Astrocyte (in vitro differentiated cells and primary cell): Measurements from ENCODE around the gene NUP98.

Source experiments
- EZH2 ChIP-seq: IDR thresholded peaks from 2 replicates; pipeline ENCODE4 v1.6.1; 2012; ENCODE audit warnings: mild to moderate bottlenecking, low read length, inconsistent platforms; ENCODE audit not compliant: insufficient read depth
- TF ChIP-seq, protein P1 (sequence below): IDR thresholded peaks from 2 replicates; pipeline ENCODE4 v1.5.1; 2011; ENCODE audit warnings: low read depth, mild to moderate bottlenecking, inconsistent platforms, low read length, moderate library complexity; ENCODE audit not compliant: insufficient read depth

DNA sequence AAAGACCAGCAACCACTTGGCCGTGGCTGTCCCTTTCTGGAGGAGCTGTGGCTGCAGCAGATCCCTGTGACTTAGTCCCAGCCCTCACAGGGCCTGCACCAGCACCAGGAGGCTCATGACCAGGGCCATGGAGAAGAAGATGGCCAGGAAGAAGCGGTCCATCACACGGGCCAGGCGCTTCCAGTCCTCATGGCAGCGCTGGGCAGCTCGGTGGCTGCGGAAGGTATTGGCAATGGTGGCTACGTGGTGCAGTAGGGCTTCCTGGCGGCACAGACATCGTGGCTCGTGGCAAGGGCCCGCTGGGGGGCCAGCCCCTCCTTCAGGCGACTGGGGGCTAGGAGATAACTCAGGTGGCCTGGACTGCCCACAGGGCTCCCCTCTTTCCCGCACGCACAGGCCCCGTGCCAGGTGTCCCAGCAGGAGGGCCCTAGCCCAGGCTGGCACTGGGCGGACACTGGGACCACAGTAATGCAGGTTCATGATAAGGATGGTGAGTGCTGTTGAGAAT is 131.3 kb downstream of the NUP98 start:
- TF ChIP-seq, protein P1, sequence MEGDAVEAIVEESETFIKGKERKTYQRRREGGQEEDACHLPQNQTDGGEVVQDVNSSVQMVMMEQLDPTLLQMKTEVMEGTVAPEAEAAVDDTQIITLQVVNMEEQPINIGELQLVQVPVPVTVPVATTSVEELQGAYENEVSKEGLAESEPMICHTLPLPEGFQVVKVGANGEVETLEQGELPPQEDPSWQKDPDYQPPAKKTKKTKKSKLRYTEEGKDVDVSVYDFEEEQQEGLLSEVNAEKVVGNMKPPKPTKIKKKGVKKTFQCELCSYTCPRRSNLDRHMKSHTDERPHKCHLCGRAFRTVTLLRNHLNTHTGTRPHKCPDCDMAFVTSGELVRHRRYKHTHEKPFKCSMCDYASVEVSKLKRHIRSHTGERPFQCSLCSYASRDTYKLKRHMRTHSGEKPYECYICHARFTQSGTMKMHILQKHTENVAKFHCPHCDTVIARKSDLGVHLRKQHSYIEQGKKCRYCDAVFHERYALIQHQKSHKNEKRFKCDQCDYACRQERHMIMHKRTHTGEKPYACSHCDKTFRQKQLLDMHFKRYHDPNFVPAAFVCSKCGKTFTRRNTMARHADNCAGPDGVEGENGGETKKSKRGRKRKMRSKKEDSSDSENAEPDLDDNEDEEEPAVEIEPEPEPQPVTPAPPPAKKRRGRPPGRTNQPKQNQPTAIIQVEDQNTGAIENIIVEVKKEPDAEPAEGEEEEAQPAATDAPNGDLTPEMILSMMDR: no peak
- no peak for TF ChIP-seq EZH2
